Measurements from ENCODE around the gene HOXB6. TPM values are rescaled to one million over a fixed set of nuclear protein-coding genes. Genes with fewer than 3 reads are reported as not detected.

HOXB6 gene
- total and polyA plus RNA-seq, 7 donors: 0.66 to 3.3 (median 1.2) TPM

DNA sequence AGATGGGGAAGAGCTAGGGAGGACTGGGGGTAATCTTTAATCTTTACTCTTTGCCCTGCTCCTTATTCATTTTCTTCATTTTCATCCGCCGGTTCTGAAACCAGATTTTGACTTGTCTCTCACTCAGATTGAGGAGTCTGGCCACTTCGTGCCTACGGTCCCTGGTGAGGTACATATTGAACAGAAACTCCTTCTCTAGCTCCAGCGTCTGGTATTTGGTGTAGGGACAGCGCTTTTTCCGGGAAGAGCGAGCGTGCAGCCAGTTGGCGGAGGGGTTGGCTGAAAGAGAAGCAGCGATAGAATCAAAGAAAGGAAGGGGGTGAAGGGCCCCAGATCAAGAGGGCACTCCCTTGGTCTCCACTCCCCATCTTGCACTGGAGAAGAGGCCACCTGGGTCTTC lies 18.1 kb upstream of the HOXB6 start:
- H3K4me1 ChIP-seq: peaks cover 20% of the 10 kb centered on the region
- no peaks in the 10 kb centered on the region for H3K36me3 ChIP-seq (ENCODE audit: insufficient read depth in 1 of 2, low read depth in 1 of 2)
- TF ChIP-seq, protein P1, sequence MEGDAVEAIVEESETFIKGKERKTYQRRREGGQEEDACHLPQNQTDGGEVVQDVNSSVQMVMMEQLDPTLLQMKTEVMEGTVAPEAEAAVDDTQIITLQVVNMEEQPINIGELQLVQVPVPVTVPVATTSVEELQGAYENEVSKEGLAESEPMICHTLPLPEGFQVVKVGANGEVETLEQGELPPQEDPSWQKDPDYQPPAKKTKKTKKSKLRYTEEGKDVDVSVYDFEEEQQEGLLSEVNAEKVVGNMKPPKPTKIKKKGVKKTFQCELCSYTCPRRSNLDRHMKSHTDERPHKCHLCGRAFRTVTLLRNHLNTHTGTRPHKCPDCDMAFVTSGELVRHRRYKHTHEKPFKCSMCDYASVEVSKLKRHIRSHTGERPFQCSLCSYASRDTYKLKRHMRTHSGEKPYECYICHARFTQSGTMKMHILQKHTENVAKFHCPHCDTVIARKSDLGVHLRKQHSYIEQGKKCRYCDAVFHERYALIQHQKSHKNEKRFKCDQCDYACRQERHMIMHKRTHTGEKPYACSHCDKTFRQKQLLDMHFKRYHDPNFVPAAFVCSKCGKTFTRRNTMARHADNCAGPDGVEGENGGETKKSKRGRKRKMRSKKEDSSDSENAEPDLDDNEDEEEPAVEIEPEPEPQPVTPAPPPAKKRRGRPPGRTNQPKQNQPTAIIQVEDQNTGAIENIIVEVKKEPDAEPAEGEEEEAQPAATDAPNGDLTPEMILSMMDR (IDR thresholded peaks at IDR 0.05): no peak
- intact Hi-C loops (cut with DNase I): no loop called here
- no peak overlapping the region for H3K4me3 ChIP-seq
- peaks cover 10 to 98% (median 59%) of the 10 kb centered on the region in 3 donors for H3K27me3 ChIP-seq (ENCODE audit: insufficient read depth in 3 of 3, low read length in 2 of 3)
- ATAC-seq (no peak), DNase-seq (no peak)
- H3K9me3 ChIP-seq: no peaks in the 10 kb centered on the region
- 22 to 35% (median 30%) methylated on average over 11 of the region's 11 CpGs for WGBS, 3 donors
- H3K27ac ChIP-seq: no peak overlapping the region

- H3K4me3 ChIP-seq: no peak overlapping the region
- TF ChIP-seq, protein P1 (IDR thresholded peaks at IDR 0.05): no peak
- H3K9me3 ChIP-seq: no peaks in the 10 kb centered on the region
- no peak for DNase-seq
- no peak overlapping the region for H3K27ac ChIP-seq
- no peaks in the 10 kb centered on the region for H3K36me3 ChIP-seq (ENCODE audit: insufficient read depth in 1 of 2, low read depth in 1 of 2)
- H3K4me1 ChIP-seq: peaks cover 18% of the 10 kb centered on the region
- WGBS, 3 donors: 23 to 26% (median 24%) methylated on average over 41 of the region's 41 CpGs
- peaks cover 10 to 98% (median 57%) of the 10 kb centered on the region in 3 donors for H3K27me3 ChIP-seq (ENCODE audit: insufficient read depth in 3 of 3, low read length in 2 of 3)
- intact Hi-C loops (cut with DNase I): no loop called here
- ATAC-seq: no peak
Measured at GRCh38 chr17:48621410-48622392, 16.9 kb upstream of the HOXB6 start.

GRCh38 chr17:48620461-48621139 lies 15.8 kb upstream of the HOXB6 start:
- Histone ChIP-seq H3K4me3 (no peak overlapping the region), H3K27me3 (ENCODE audit: insufficient read depth in 3 of 3, low read length in 2 of 3) (peaks cover 10 to 98% (median 53%) of the 10 kb centered on the region in 3 donors)
- intact Hi-C loops (cut with DNase I): no loop called here

DNA sequence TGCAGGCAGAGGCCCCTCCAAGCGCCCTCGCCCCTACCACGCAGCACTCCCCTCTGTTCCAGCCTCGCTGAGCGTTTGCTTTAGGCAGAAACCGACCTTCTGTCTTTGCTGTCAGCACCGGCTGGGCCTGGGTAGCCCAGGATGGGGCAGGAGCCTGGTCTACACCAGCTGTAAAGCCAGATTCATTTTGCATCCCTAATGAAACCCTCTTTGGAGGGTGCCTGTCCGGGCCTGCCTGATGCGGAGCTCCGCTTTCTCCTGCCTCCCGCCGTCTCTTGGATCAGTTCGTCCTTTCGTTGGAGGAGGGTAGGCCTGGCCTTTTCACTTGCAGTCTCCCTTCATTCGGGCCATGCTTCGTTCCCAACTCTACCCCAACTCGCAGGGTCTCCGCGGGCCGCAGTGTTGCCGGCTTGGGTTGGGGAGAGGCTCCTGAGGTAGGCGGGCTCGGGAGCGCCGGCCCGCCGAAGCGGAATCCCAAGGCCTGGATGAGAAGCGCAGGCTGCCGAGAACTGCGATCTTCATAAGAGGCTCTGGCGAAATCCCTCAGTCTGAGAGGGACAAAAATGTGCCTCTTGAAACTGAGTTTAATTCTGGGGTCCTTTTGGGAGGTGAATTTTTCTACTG lies 15.2 kb upstream of the HOXB6 start:
- Histone ChIP-seq H3K4me1 (peaks cover 2% of the 10 kb centered on the region), H3K36me3 (ENCODE audit: insufficient read depth in 1 of 2, low read depth in 1 of 2) (no peaks in the 10 kb centered on the region), H3K9me3 (no peaks in the 10 kb centered on the region), H3K27ac (no peak overlapping the region), H3K4me3 (no peak overlapping the region), H3K27me3 (ENCODE audit: insufficient read depth in 3 of 3, low read length in 2 of 3) (peaks cover 10 to 97% (median 49%) of the 10 kb centered on the region in 3 donors)
- intact Hi-C loops (cut with DNase I): loop anchor here (2.0 to 5.0 kb wide), 5 partner anchors 268 to 313 kb away; no protein-coding TSS in a partner anchor
- WGBS, 3 donors: 38 to 48% (median 42%) methylated on average over 32 of the region's 32 CpGs
- ATAC-seq: no peak
- DNase-seq: no peak
- TF ChIP-seq, protein P1 (IDR thresholded peaks at IDR 0.05): no peak

More at GRCh38 chr17:48620461-48621139, 15.8 kb upstream of the HOXB6 start:
- Histone ChIP-seq H3K27ac (no peak overlapping the region), H3K36me3 (ENCODE audit: insufficient read depth in 1 of 2, low read depth in 1 of 2) (no peaks in the 10 kb centered on the region), H3K9me3 (no peaks in the 10 kb centered on the region), H3K4me1 (peaks cover 8% of the 10 kb centered on the region)
- TF ChIP-seq, protein P1 (IDR thresholded peaks at IDR 0.05): no peak
- no peak for DNase-seq
- ATAC-seq: no peak
- WGBS, 3 donors: 43 to 60% (median 50%) methylated on average over 6 of the region's 6 CpGs

All from psoas muscle (tissue), 8 donors.